Cardiac fibroblast (primary cell): ENCODE data around the gene ELF2.
A peak's percentile ranks its signal among the peaks of the same experiment; 100 is the strongest.

Experiments
- DNase-seq, 2 donors: peaks; one replicate each; pipeline versions ENCODE4 v3.0.0 to v3.0.0-alpha.2; 2010; ENCODE audit warnings: low read depth in 2 of 2
- H3K4me3 ChIP-seq, 2 donors: replicated peaks in 1 of 2; 1 replicate in 1 of 2; 2 replicates in 1 of 2; pipeline ENCODE4 v1.5.1; 2011; ENCODE audit warnings: low read depth in 2 of 2, low read length in 2 of 2, mild to moderate bottlenecking in 2 of 2, moderate library complexity in 1 of 2
- CTCF ChIP-seq: IDR thresholded peaks from one replicate; pipeline ENCODE4 v1.5.1; 2011; ENCODE audit warnings: low read depth, mild to moderate bottlenecking, low read length, inconsistent platforms

The ELF2 gene

DNA sequence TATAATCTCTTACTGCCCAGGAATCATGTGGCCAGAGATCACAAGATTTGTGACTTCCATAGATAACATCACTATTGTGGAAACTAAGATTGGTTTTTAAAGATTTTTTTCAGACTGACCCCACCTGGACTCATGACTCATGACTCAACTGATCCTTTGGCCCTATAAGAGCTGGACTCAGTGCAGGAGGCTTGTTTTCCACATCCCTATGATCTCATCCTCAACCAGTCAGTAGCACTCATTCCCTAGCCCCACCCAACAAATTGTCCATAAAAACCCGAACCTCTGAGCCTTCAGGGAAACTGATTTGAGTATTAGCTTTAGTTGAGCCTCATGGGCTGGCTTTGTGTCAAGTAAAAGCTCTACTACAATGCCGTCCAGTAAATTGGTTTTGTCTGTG lies 169.4 kb downstream of the ELF2 start:
- no peak overlapping the region for H3K4me3 ChIP-seq
- peak in 1 of 2 donors; percentile 49 for DNase-seq
- TF ChIP-seq CTCF: no peak
